ENCODE data around the gene MYO1H.

- no peak for TF ChIP-seq CTCF (IDR thresholded peaks at IDR 0.05; ENCODE audit: insufficient read depth, low read depth, low read length)
- TF ChIP-seq EZH2 (IDR thresholded peaks at IDR 0.05; ENCODE audit: insufficient read depth, low read length), result no peak
Measured at GRCh38 chr12:109497675-109498074, 150.0 kb downstream of the MYO1H start.

Measured in astrocyte (in vitro differentiated cells and primary cell).